Measurements from ENCODE around the gene CDK11A. TPM values are rescaled to one million over a fixed set of nuclear protein-coding genes. Genes with fewer than 3 reads are reported as not detected.
"Not testable (repeated sequence)": the region's sequence is repeated elsewhere in the genome, so short reads cannot be mapped to it uniquely, and the experiment has no call there.

Gene CDK11A
- total RNA-seq, 1 donor from 2014 or later = 47.0 TPM

GRCh38 chr1:1752190-1752589 lies 28.0 kb upstream of the CDK11A start:
- DNase-seq (ENCODE audit: extremely low spot score, unreplicated experiment) = no peak
- TF ChIP-seq CTCF (conservative IDR thresholded peaks at IDR 0.05) = no peak
- H3K4me1 Mint-ChIP-seq (ENCODE audit: unreplicated experiment) = peaks cover 4% of the 10 kb centered on the region
- H3K4me3 Mint-ChIP-seq = no peak overlapping the region
- no peaks in the 10 kb centered on the region for H3K36me3 Mint-ChIP-seq
- no peaks in the 10 kb centered on the region for H3K9me3 Mint-ChIP-seq
- no peaks in the 10 kb centered on the region for H3K27me3 Mint-ChIP-seq
- H3K27ac Mint-ChIP-seq = no peak overlapping the region

- not testable (repeated sequence) for H3K9me3 Mint-ChIP-seq; H3K36me3 Mint-ChIP-seq; H3K4me3 Mint-ChIP-seq; H3K27ac Mint-ChIP-seq; DNase-seq (ENCODE audit: extremely low spot score, unreplicated experiment); H3K27me3 Mint-ChIP-seq; H3K4me1 Mint-ChIP-seq (ENCODE audit: unreplicated experiment)
Observed at GRCh38 chr1:1749941-1750340, 25.8 kb upstream of the CDK11A start.

- peak overlapping the region; percentile 33 for H3K27ac Mint-ChIP-seq
- H3K36me3 Mint-ChIP-seq = no peaks in the 10 kb centered on the region
- H3K27me3 Mint-ChIP-seq = no peaks in the 10 kb centered on the region
- DNase-seq (ENCODE audit: extremely low spot score, unreplicated experiment) = no peak
- no peak for TF ChIP-seq CTCF (conservative IDR thresholded peaks at IDR 0.05)
- peak overlapping the region; percentile 33 for H3K4me3 Mint-ChIP-seq
- H3K4me1 Mint-ChIP-seq (ENCODE audit: unreplicated experiment) = peaks cover 4% of the 10 kb centered on the region
- H3K9me3 Mint-ChIP-seq = no peaks in the 10 kb centered on the region
Observed at GRCh38 chr1:1748686-1749321, 24.6 kb upstream of the CDK11A start.

- not testable (repeated sequence) for DNase-seq (ENCODE audit: extremely low spot score, unreplicated experiment); H3K27ac Mint-ChIP-seq; H3K4me3 Mint-ChIP-seq; H3K9me3 Mint-ChIP-seq; H3K27me3 Mint-ChIP-seq; H3K4me1 Mint-ChIP-seq (ENCODE audit: unreplicated experiment); H3K36me3 Mint-ChIP-seq
Observed at GRCh38 chr1:1746566-1746909, 22.4 kb upstream of the CDK11A start.

GRCh38 chr1:1745651-1746565 lies 21.8 kb upstream of the CDK11A start:
- Mint-ChIP-seq H3K27ac (peak overlapping the region; percentile 72), H3K4me3 (peak overlapping the region; percentile 78)
- H3K9me3 Mint-ChIP-seq; H3K27me3 Mint-ChIP-seq; H3K4me1 Mint-ChIP-seq (ENCODE audit: unreplicated experiment); H3K36me3 Mint-ChIP-seq: not testable (repeated sequence)
- DNase-seq (ENCODE audit: extremely low spot score, unreplicated experiment) = peak; percentile 87

GRCh38 chr1:1742529-1742928 lies 18.4 kb upstream of the CDK11A start:
- H3K27ac Mint-ChIP-seq; H3K27me3 Mint-ChIP-seq; H3K4me1 Mint-ChIP-seq (ENCODE audit: unreplicated experiment); H3K9me3 Mint-ChIP-seq; H3K4me3 Mint-ChIP-seq; H3K36me3 Mint-ChIP-seq; DNase-seq (ENCODE audit: extremely low spot score, unreplicated experiment): not testable (repeated sequence)

GRCh38 chr1:1741013-1741412 lies 16.9 kb upstream of the CDK11A start:
- H3K4me1 Mint-ChIP-seq (ENCODE audit: unreplicated experiment); H3K27me3 Mint-ChIP-seq; H3K9me3 Mint-ChIP-seq; DNase-seq (ENCODE audit: extremely low spot score, unreplicated experiment); H3K27ac Mint-ChIP-seq; H3K36me3 Mint-ChIP-seq; H3K4me3 Mint-ChIP-seq: not testable (repeated sequence)

GRCh38 chr1:1738799-1739337 lies 14.7 kb upstream of the CDK11A start:
- not testable (repeated sequence) for H3K36me3 Mint-ChIP-seq; H3K4me1 Mint-ChIP-seq (ENCODE audit: unreplicated experiment); H3K9me3 Mint-ChIP-seq; H3K27ac Mint-ChIP-seq; H3K27me3 Mint-ChIP-seq; H3K4me3 Mint-ChIP-seq; DNase-seq (ENCODE audit: extremely low spot score, unreplicated experiment)

- H3K27ac Mint-ChIP-seq; H3K27me3 Mint-ChIP-seq; H3K4me1 Mint-ChIP-seq (ENCODE audit: unreplicated experiment); DNase-seq (ENCODE audit: extremely low spot score, unreplicated experiment); H3K4me3 Mint-ChIP-seq; H3K9me3 Mint-ChIP-seq; H3K36me3 Mint-ChIP-seq: not testable (repeated sequence)
Observed at GRCh38 chr1:1737675-1738590, 13.8 kb upstream of the CDK11A start.
